Panc1 (cell line): ENCODE measurements around the gene ETHE1. TPM values are rescaled to one million over a fixed set of nuclear protein-coding genes. Genes with fewer than 3 reads are reported as not detected.

Source experiments
- ATAC-seq: fragments of 200-7000 bp; cut with Tn5 transposase; 2 replicates; pipeline ENCODE4 v1.9.1; 2020; ENCODE audit warnings: mild to moderate bottlenecking, moderate library complexity
- BruUV-seq: library from RNA; stranded (reverse); fragments of 400-500 nt; replicated peaks from 2 replicates; lab custom pipeline; 2021; lab: Mats Ljungman, UMichigan
- CTCF ChIA-PET: fragments of 300-600 bp; sonication (Branson Sonifier 250); formaldehyde crosslinking; loops from one replicate; lab custom pipeline; 2022; ENCODE audit warnings: antibody characterized with exemption; lab: Charles Lee
- POLR2A ChIA-PET: fragments of 300-600 bp; sonication (Branson Sonifier 250); formaldehyde crosslinking; loops from one replicate; lab custom pipeline; 2022; ENCODE audit warnings: antibody characterized with exemption; lab: Charles Lee
- DNase-seq: peaks from one replicate; pipeline ENCODE4 v3.0.0-alpha.2; 2010; ENCODE audit warnings: low read depth, low spot score
- H3K27ac ChIP-seq: 2 replicates; pipeline ENCODE4 v1.5.1; 2011; ENCODE audit warnings: mild to moderate bottlenecking, low read length, inconsistent platforms
- H3K27me3 ChIP-seq: fragments of 200-500 bp; sonication (Bioruptor generic); 2 replicates; pipeline ENCODE4 v1.6.0; 2014; ENCODE audit warnings: low read length, inconsistent platforms; ENCODE audit not compliant: control insufficient read depth, insufficient read depth
- H3K36me3 ChIP-seq: fragments of 200-500 bp; sonication (Bioruptor generic); 2 replicates; pipeline ENCODE4 v1.5.1; 2014; ENCODE audit warnings: inconsistent platforms, mild to moderate bottlenecking, low read length, moderate library complexity; ENCODE audit not compliant: control insufficient read depth, insufficient read depth
- H3K4me1 ChIP-seq: 2 replicates; pipeline ENCODE4 v1.5.1; 2011; ENCODE audit warnings: inconsistent platforms, mild to moderate bottlenecking, low read length, moderate library complexity; ENCODE audit not compliant: control insufficient read depth, insufficient read depth
- H3K4me3 ChIP-seq, 2 experiments: 2 replicates each; pipeline ENCODE4 v1.5.1; 2011 to 2012; ENCODE audit warnings: low read depth in 2 of 2, low read length in 2 of 2, mild to moderate bottlenecking in 2 of 2, inconsistent platforms in 1 of 2, moderate library complexity in 1 of 2
- H3K9me3 ChIP-seq: fragments of 200-500 bp; sonication (Bioruptor generic); 2 replicates; pipeline ENCODE4 v1.5.1; 2014; ENCODE audit warnings: low read depth, mild to moderate bottlenecking, inconsistent platforms, low read length, moderate library complexity; ENCODE audit not compliant: control insufficient read depth, insufficient read depth
- CTCF ChIP-seq: fragments of 450-650 bp; IDR thresholded peaks from 2 replicates; pipeline ENCODE4 v1.5.1; 2017; ENCODE audit warnings: mild to moderate bottlenecking
- POLR2AphosphoS5 ChIP-seq: IDR thresholded peaks from 2 replicates; pipeline ENCODE4 v1.6.1; 2012; ENCODE audit warnings: mild to moderate bottlenecking, low read depth, low read length, moderate library complexity
- REST ChIP-seq, 2 experiments: IDR thresholded peaks; 2 replicates each; pipeline ENCODE4 v1.6.1; 2011 to 2012; ENCODE audit warnings: low read depth in 2 of 2, control low read depth in 1 of 2, low read length in 1 of 2, mild to moderate bottlenecking in 1 of 2, moderate library complexity in 1 of 2; ENCODE audit not compliant: insufficient read depth in 1 of 2
- SIN3A ChIP-seq: IDR thresholded peaks from 2 replicates; pipeline ENCODE4 v1.6.1; 2012; ENCODE audit warnings: low read depth, mild to moderate bottlenecking, low read length, moderate library complexity, borderline replicate concordance; ENCODE audit not compliant: insufficient read depth
- TCF7L2 ChIP-seq: IDR thresholded peaks from 2 replicates; pipeline ENCODE4 v1.6.1; 2011; ENCODE audit warnings: mild to moderate bottlenecking, low read depth, low read length, inconsistent platforms
- in situ Hi-C: cut with HindIII; loops from 2 replicates; pipeline ENCODE4 v1.10.0; 2016; ENCODE audit warnings: low sequenced_read_pairs, low pct_unique_long_range_greater_than_20kb
- intact Hi-C: fragments of 100-400 bp; cut with micrococcal nuclease; formaldehyde crosslinking; loops from one replicate; pipeline ENCODE4 v1.10.0; 2022; ENCODE audit not compliant: unreplicated experiment
- total RNA-seq: library from RNA; stranded (reverse); gene quantifications from one replicate; pipeline ENCODE4 v1.2.1, GENCODE V29; 2021; ENCODE audit not compliant: unreplicated experiment

Gene ETHE1
- total RNA-seq, 1 experiment from 2014 or later: 15.6 TPM

- Histone ChIP-seq H3K4me1 (no peaks in the 10 kb centered on the region), H3K27me3 (no peaks in the 10 kb centered on the region), H3K36me3 (no peaks in the 10 kb centered on the region), H3K4me3 (no peak overlapping the region), H3K27ac (no peak overlapping the region), H3K9me3 (no peaks in the 10 kb centered on the region)
- in situ Hi-C loops: no loop called here
- no peak for TF ChIP-seq POLR2AphosphoS5
- TF ChIP-seq CTCF: peak; percentile 86
- ChIA-PET POLR2A (no interaction called here), CTCF (interaction anchor here (0.6 to 1.2 kb wide), 5 partner anchors 9 to 113 kb away, joined by 3 to 5 read pairs (median 3); partner anchors contain the start of genes IRGQ and ZNF576)
- ATAC-seq (peak; percentile 86), DNase-seq (peak; percentile 53)
- intact Hi-C loops: no loop called here
- no TSS peak for BruUV-seq
Observed at GRCh38 chr19:43555185-43555770, 28.3 kb upstream of the ETHE1 start.

GRCh38 chr19:43554317-43554895 lies 27.4 kb upstream of the ETHE1 start:
- Histone ChIP-seq H3K36me3 (no peaks in the 10 kb centered on the region), H3K9me3 (no peaks in the 10 kb centered on the region), H3K4me3 (no peak overlapping the region), H3K4me1 (no peaks in the 10 kb centered on the region), H3K27ac (no peak overlapping the region), H3K27me3 (no peaks in the 10 kb centered on the region)
- ChIA-PET CTCF (interaction anchor here (0.6 to 1.2 kb wide), 5 partner anchors 10 to 114 kb away, joined by 3 to 5 read pairs (median 3); partner anchors contain the start of genes IRGQ and ZNF576), POLR2A (no interaction called here)
- ATAC-seq (no peak), DNase-seq (no peak)
- no TSS peak for BruUV-seq
- in situ Hi-C loops: no loop called here
- TF ChIP-seq CTCF: no peak
- TF ChIP-seq POLR2AphosphoS5: no peak
- TF ChIP-seq TCF7L2: no peak
- no peak for TF ChIP-seq SIN3A
- no peak for TF ChIP-seq REST (IDR thresholded peaks at IDR 0.05; ENCODE audit: insufficient read depth in 1 of 2, low read depth in 2 of 2, low read length in 1 of 2)
- intact Hi-C loops: no loop called here
